DMS53 treated with DMSO at 0.1 percent for 48 hours (cell line): ENCODE measurements around the gene TMEM169.
"Not testable (repeated sequence)": the region's sequence is repeated elsewhere in the genome, so short reads cannot be mapped to it uniquely, and the experiment has no call there.

ENCODE experiments used
- DNase-seq: peaks from one replicate; lab custom pipeline; 2025; ENCODE audit not compliant: unreplicated experiment; lab: John Stamatoyannopoulos, UW

The TMEM169 gene

GRCh38 chr2:216130346-216130971, 48.7 kb downstream of the TMEM169 start:
- no peak for DNase-seq

DNA sequence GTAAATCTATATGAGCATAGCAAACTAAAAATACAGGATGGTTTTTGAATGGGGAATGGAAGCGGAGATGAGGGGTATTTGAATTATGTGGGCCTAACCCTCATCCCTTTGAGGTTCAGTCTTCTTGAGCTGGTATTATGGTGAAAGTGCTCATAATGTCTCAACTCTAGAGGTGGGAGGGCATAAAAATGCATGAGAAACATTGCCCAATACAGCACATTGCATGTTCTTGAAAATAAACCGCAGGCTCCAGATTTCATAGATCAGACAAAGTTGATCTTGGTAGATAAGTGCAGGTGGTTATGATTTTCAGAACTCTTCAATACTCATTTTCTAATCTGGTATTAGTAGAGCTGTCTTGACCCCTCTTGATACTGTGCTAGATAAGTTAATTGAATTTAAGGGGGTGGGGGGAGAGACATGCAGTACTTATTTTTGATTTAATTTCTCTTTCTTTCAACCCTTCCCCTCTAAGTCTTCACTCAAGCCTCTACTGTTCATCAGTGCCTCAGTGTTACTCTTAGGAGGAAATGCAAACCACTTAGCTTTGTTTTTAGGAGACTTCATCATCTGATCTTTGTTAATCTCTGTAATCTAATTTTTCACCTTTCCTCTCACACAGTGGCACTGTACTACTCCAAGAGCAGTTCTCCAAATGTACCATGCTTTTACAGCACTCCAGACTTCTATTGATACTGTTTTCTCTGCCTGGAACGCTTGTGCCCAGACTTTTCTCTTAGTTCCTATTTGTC, 49.6 kb downstream of the TMEM169 start:
- no peak for DNase-seq

DNA sequence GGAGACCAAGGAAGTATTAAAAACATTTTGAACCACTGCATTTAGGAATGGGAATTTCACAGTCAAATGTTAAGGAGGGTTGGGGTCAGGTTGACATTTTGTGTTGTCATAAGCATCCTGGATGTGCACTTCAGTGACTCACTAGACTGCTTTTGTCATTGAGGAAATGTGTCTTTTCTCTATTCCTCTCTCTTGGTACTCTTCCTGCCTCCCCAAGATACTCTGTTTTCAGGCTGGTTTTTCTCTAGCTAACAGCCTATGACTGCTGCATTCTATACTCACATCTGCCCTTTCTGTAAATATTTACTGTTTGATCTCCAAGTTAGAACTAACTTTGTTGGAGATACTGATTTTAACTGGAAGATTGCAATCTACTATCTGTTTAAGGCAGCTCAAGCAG, 50.9 kb downstream of the TMEM169 start:
- no peak for DNase-seq

DNA sequence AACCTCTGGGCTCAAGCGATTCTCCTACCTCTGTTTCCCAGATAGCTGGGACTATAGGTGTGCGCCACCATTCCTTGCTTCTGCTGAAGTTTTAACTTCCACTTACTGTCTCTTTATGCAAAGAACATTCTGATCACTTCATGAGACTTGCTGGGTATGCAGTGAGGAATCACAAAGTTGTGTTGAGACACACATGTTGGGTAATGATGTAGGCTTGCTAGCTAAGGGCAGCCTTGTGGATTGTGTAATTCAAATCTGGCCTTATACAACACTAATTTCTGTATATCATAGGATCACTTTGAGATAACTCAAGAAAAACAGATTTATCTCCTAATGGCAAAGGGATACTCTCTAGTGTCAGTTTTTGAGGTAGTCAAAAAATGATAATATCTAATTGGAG, 51.7 kb downstream of the TMEM169 start:
- no peak for DNase-seq

GRCh38 chr2:216134958-216135541, 53.3 kb downstream of the TMEM169 start:
- DNase-seq: no peak

DNA sequence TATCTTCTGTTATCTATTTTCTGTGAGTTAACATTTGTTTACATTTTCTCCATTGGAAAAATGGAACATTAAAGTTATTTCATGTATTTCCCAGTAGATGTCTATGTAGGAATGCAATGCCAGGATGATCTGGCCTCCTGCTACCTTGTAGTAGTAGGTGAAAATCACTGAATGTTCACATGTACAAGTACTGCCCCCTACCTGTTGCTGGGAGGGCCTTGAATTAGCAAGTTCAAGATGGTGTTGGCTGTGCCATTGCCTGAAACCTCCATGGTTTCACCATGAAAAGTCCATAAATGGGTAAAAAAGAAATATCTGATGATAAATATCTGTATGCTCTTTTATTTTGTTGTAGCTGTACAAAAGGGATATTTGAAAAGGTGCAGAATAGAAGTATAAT, 58.2 kb downstream of the TMEM169 start:
- DNase-seq: no peak

GRCh38 chr2:216141516-216141915, 59.8 kb downstream of the TMEM169 start:
- not testable (repeated sequence) for DNase-seq

DNA sequence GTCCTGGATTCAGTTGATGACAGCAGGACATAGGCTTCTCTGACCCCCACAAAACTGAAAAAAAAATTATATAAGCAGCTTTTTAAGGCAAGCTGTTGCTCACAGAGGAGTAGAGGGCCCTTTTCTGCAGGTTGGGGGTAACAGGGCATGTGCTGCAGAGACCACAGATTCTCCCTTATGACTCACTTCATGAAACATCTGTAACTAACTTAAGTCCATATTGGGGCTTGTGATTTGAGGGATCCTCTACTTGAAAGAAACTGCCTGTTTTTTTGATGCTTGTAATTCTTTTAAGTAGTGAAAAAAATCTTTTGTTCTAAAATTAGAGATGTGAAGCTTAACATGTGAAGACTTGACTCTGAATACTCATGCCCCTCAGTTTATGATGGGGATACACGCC, 60.8 kb downstream of the TMEM169 start:
- no peak for DNase-seq

- no peak for DNase-seq
These were observed 62.7 kb downstream of the TMEM169 start for GRCh38 chr2:216144372-216144771.

DNA sequence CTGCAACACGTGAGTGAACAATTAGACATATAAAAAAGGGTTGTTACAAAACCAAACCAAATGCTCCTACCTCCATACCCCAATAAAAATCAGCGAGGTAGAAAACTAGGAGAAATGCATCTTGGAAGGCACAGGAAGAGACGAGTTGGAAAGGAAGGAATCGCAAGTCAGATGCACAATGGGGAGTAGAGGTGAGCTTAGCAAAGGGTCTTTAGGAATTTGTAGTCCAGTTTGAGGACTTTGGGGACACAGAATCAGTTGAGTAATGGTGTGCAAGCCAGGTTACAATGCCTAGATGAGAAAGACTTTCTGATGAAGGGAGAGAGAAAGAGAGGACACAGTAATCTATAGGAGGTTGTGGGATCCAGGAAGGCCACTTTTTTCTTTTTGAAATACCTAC, 63.1 kb downstream of the TMEM169 start:
- DNase-seq: no peak

GRCh38 chr2:216146573-216146972, 64.9 kb downstream of the TMEM169 start:
- DNase-seq: no peak

DNA sequence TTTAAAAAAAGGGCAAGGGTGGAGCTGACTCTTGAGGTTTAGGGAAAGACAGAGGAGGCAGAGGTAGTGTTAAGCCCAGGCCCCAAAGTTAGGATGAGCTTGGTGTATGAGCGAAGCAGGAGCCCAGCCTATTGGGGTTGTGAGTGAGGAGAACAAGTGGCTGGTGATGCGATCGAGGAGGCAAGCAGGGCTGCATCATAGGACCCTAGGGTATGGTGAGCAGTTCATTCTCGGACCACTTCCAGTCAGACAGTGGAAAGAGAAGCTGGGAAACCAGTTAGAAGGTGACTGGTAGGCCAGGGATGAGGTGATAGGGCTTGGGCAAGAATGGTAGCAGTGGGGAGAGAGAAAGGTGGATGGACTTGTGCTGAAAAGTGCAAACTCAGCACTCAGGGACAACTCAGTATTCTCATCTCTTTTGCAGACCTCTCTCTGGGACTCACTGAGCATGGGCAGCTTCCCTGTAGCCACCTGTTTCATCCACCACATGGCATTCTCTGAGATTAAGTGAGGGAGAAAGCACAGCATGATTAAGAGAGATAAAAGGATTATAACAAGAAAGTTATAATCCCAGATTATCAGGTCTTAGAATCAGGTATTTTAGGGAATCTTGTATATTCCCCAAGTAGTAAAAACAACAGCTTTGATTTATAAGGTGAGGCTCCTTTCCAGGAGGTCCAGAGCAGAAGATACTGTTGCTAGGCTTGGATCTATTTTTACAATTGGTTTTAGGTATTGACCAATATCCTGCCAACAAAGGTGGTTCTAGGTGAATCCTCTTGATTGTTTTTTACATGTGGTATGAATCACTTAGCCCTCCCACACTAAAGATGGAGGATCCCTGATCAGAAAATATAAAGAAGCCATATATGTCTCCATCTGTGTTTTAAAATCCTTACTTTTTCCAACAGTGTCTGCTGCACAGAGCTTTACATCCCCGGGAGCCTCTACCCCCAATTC, 65.7 kb downstream of the TMEM169 start:
- no peak for DNase-seq

- DNase-seq: no peak
These were observed 67.3 kb downstream of the TMEM169 start for GRCh38 chr2:216148983-216149382.

DNA sequence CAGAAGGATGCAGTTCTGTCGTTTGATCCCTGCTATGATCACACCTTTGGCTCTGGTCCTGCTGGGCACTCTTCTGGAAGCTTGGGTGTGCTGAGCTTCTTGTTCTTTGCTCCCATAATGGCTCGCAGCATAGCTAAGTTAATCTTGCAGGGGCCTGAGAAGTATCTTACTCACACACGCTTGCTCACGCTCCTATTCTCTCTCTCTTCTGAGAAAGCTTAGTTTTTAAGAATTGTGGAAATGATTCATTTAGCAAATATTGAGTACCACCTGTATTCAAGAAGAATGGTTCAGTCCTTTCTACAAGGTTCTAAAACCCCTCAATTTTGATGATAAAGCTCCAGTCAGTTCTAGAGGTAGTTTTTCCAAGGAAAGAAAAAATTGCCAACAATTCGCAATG, 68.0 kb downstream of the TMEM169 start:
- no peak for DNase-seq

DNA sequence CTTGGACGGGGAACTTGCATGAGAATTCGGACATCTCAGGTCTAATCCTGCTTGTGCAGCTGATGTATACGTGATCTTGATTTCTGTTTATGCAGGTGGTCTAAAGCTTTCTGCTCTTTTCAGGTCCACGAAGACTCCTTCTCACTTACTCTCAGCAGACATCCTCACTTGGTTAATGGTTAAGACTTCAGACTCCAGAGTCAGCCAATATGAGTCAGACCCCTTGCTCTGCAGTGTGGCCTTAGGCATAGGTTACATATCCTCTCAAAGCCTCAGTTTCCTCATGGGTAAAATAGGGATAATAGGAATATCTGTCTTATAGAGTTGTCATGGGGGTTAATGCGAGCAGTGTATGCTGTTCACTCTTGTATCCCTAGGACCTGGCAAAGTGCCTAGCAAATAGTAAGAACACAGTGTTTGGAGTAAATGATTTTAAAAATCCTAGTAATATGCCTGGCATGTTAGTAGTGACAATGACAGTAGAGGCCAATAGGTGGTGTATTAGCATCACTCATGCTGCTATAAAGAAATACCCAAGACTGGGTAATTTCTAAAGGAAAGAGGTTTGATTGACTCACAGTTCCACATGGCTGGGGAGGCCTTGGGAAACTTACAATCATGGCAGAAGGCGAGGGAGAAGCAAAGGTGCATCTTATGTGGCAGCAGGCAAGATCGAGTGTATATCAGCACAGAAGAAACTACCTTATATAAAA, 69.8 kb downstream of the TMEM169 start:
- no peak for DNase-seq
